HepG2 (cell line): ENCODE data around the gene RUBCNL. TPM values are rescaled to one million over a fixed set of nuclear protein-coding genes. Genes with fewer than 3 reads are reported as not detected.
A peak's percentile ranks its signal among the peaks of the same experiment; 100 is the strongest.
"Not testable (repeated sequence)": the region's sequence is repeated elsewhere in the genome, so short reads cannot be mapped to it uniquely, and the experiment has no call there.

Experiments
- ATAC-seq: fragments of 200-7000 bp; cut with Tn5 transposase; 3 replicates; pipeline ENCODE4 v1.9.1; 2020; ENCODE audit warnings: mild to moderate bottlenecking, moderate library complexity
- BruUV-seq: library from RNA; stranded (reverse); fragments of 400-500 nt; replicated peaks from 2 replicates; lab custom pipeline; 2021; lab: Mats Ljungman, UMichigan
- CTCF ChIA-PET: fragments of 300-600 bp; formaldehyde crosslinking; extraction: SDS; loops from one replicate; lab custom pipeline; 2021; ENCODE audit warnings: low total read pairs, inconsistent platforms, low intra/inter-chr PET ratio; lab: Yijun Ruan, JAX
- POLR2A ChIA-PET: fragments of 350-600 bp; sonication (Branson Sonifier 250); formaldehyde crosslinking; loops from one replicate; lab custom pipeline; 2020; ENCODE audit warnings: antibody characterized with exemption, inconsistent platforms; lab: Yijun Ruan, JAX
- DNase-seq: peaks from one replicate; pipeline ENCODE4 v3.0.0-alpha.2; 2015; ENCODE audit warnings: low spot score
- FAIRE-seq: peaks from 3 replicates; lab custom pipeline; 2011; peaks lifted over from hg19 to GRCh38; lab: Jason Lieb, UNC
- H2AFZ ChIP-seq: one replicate; pipeline ENCODE4 v1.6.1; 2011; ENCODE audit warnings: low read length, inconsistent platforms
- H3K27ac ChIP-seq: fragments of 300-600 bp; 3 replicates; pipeline ENCODE4 v1.8.0; 2011; ENCODE audit warnings: mixed run types, mild to moderate bottlenecking, mixed read lengths, low read length, inconsistent platforms; ENCODE audit not compliant: insufficient read depth; ENCODE audit errors: extremely low read length
- H3K27me3 ChIP-seq, 2 experiments: fragments of 200-600 bp in 1 of 2; 2 replicates in 1 of 2; 3 replicates in 1 of 2; pipeline versions ENCODE4 v1.6.0 to v1.8.0; 2011; ENCODE audit warnings: low read length in 2 of 2, mild to moderate bottlenecking in 2 of 2, moderate library complexity in 2 of 2, inconsistent platforms in 1 of 2; ENCODE audit not compliant: insufficient read depth in 2 of 2, control insufficient read depth in 1 of 2
- H3K36me3 ChIP-seq, 2 experiments: fragments of 200-600 bp in 1 of 2; replicated peaks in 1 of 2; 2 replicates in 1 of 2; 3 replicates in 1 of 2; pipeline versions ENCODE4 v1.5.1 to v1.8.0; 2011; ENCODE audit warnings: low read length in 2 of 2, inconsistent platforms in 1 of 2; ENCODE audit not compliant: insufficient read depth in 2 of 2, control insufficient read depth in 1 of 2
- H3K4me1 ChIP-seq: 2 replicates; pipeline ENCODE4 v1.5.1; 2012; ENCODE audit warnings: low read length, inconsistent platforms; ENCODE audit not compliant: insufficient read depth
- H3K4me2 ChIP-seq: 2 replicates; pipeline ENCODE4 v1.6.0; 2011; ENCODE audit warnings: low read depth, low read length, inconsistent platforms
- H3K4me3 ChIP-seq, 3 experiments: fragments of 200-600 bp in 1 of 3; sonication (generic), shearing (Covaris generic) in 1 of 3; replicated peaks in 1 of 3; 2 replicates each; pipeline ENCODE4 v1.5.1; 2011 to 2016; ENCODE audit warnings: low read length in 3 of 3, inconsistent platforms in 2 of 3, low read depth in 2 of 3, mild to moderate bottlenecking in 2 of 3, control low read depth in 1 of 3, mixed read lengths in 1 of 3; ENCODE audit not compliant: insufficient read depth in 1 of 3
- H3K79me2 ChIP-seq: one replicate; pipeline ENCODE4 v1.6.1; 2011; ENCODE audit warnings: low read length, inconsistent platforms; ENCODE audit not compliant: insufficient read depth
- H3K9ac ChIP-seq: 2 replicates; pipeline ENCODE4 v1.6.0; 2011; ENCODE audit warnings: mild to moderate bottlenecking, low read depth, low read length, inconsistent platforms; ENCODE audit not compliant: insufficient read depth
- H3K9me3 ChIP-seq: 2 replicates; pipeline ENCODE4 v1.5.1; 2012; ENCODE audit warnings: mild to moderate bottlenecking, low read length
- H4K20me1 ChIP-seq: 2 replicates; pipeline ENCODE4 v1.6.0; 2011; ENCODE audit warnings: inconsistent platforms, mild to moderate bottlenecking, low read length, moderate library complexity; ENCODE audit not compliant: insufficient read depth
- CENPBD1 ChIP-seq: sonication (generic); formaldehyde crosslinking; IDR thresholded peaks from 2 replicates; pipeline ENCODE4 v1.8.0; 2022; ENCODE audit warnings: missing genetic modification reagents, low read depth, mild to moderate bottlenecking, borderline replicate concordance
- HNRNPLL ChIP-seq: fragments of 200-400 bp; formaldehyde crosslinking; IDR thresholded peaks from 2 replicates; pipeline ENCODE4 v1.6.1; 2017; ENCODE audit warnings: mild to moderate bottlenecking, low read depth, low read length; ENCODE audit not compliant: poor library complexity, severe bottlenecking
- HOXD1 ChIP-seq: sonication (generic); formaldehyde crosslinking; IDR thresholded peaks from 2 replicates; pipeline ENCODE4 v1.5.0; 2020; ENCODE audit warnings: missing genetic modification reagents
- ZNF501 ChIP-seq: sonication (generic); formaldehyde crosslinking; IDR thresholded peaks from 2 replicates; pipeline ENCODE4 v1.5.1; 2020; ENCODE audit warnings: mild to moderate bottlenecking, moderate library complexity, missing genetic modification reagents
- ZNF768 ChIP-seq: sonication (generic); formaldehyde crosslinking; IDR thresholded peaks from 2 replicates; pipeline ENCODE4 v1.4.0; 2020; ENCODE audit warnings: missing genetic modification reagents
- ZNF777 ChIP-seq: sonication (generic); formaldehyde crosslinking; IDR thresholded peaks from 2 replicates; pipeline ENCODE4 v1.4.0; 2020; ENCODE audit warnings: missing genetic modification reagents
- ZNF839 ChIP-seq: sonication (generic); formaldehyde crosslinking; IDR thresholded peaks from 2 replicates; pipeline ENCODE4 v1.4.0; 2020; ENCODE audit warnings: missing genetic modification reagents, mild to moderate bottlenecking, borderline replicate concordance
- WGBS: methylation state at CpG from one replicate; pipeline ENCODE4 v1.1.6; 2017; ENCODE audit warnings: low lambda C conversion rate; 5-methylcytosine and 5-hydroxymethylcytosine counted together
- in situ Hi-C: cut with HindIII; loops from 2 replicates; pipeline ENCODE4 v1.10.0; 2017; ENCODE audit warnings: low pct_unique_long_range_greater_than_20kb; ENCODE audit not compliant: extremely low pct_ligation_motif_present
- intact Hi-C: fragments of 100-400 bp; cut with micrococcal nuclease; formaldehyde crosslinking; loops from one replicate; pipeline ENCODE4 v1.10.0; 2022; ENCODE audit not compliant: unreplicated experiment
- polyA plus RNA-seq, 8 experiments: library from polyadenylated mRNA; depleted of rRNA in 3 of 8; stranded (reverse) in 7 of 8; unstranded in 1 of 8; fragments of >200 nt; fragmentation: Illumina TruSeq in 4 of 8; extraction: Trizol in 4 of 8; gene quantifications; 2 replicates each; pipeline versions ENCODE4 v1.2.1 to v1.2.3, GENCODE V29; 2011 to 2016; ENCODE audit warnings: low read depth in 4 of 8, missing spikeins in 1 of 8, mixed read lengths in 1 of 8; ENCODE audit not compliant: insufficient read depth in 1 of 8
- total RNA-seq, 5 experiments: library from RNA; depleted of rRNA; stranded (reverse); fragments of >200 nt; fragmentation: Illumina TruSeq; extraction: Trizol; gene quantifications; 2 replicates each; pipeline ENCODE4 v1.2.3, GENCODE V29; 2016; ENCODE audit warnings: low read depth in 1 of 5
- TF ChIP-seq, protein P1 (sequence below): sonication (generic); formaldehyde crosslinking; IDR thresholded peaks from 2 replicates; pipeline ENCODE4 v1.5.1; 2020; ENCODE audit warnings: mild to moderate bottlenecking, moderate library complexity, missing genetic modification reagents
- TF ChIP-seq, protein P2 (sequence below): sonication (generic); formaldehyde crosslinking; IDR thresholded peaks from 2 replicates; pipeline ENCODE4 v1.5.0; 2020; ENCODE audit warnings: mild to moderate bottlenecking, missing genetic modification reagents, moderate library complexity

RUBCNL gene
- total and polyA plus RNA-seq, 2 of the 13 experiments (the other 11 are each of a cell fraction or from before 2014, with no cell fraction given) = not detected

DNA sequence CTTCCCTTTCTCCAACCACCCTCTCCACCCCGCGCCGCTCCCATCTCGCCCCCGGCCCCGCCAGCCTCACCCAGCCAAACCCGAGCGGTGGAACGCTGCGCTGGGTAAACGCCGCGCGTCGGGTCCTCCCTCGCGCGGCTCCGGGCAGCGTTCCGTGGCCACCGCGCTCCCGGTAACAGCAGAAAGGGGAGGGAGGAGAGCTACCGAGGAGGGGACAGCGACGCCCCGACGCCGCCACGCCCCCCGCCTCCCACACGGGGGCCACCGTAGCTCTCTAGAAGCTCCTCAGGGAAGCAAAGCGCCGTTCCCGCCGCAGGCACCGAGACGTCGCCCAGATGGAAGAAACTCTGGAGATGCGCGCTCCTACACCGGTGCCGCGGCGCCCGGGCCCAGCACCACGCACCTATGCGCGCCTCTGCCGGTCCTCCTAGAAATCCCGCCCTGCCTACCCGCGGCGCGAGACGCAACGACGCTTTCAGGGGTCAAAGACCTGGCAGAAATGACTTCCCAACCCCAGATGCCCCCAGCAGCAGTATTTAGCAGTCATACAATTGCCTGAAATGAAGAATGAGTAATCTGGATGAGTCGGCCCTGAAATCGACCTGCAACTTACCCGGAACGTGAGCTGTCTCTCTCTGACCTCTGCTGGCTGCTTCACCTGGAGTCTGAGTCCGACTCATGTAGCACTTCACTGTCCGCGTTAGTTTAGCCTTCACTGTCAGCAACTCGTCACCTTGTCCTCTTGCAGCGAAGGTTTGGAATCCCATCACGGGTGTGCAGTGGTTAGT lies at the start of gene RUBCNL (continued):
- TF ChIP-seq CENPBD1 (CRISPR knock-in tag) (no peak), HOXD1 (CRISPR knock-in tag) (no peak), ZNF768 (CRISPR knock-in tag) (0 out of 2 replicates have a peak, but pooled peaks have one; percentile 24), ZNF777 (peak; percentile 13; the same call in 1 of the 2 replicates), ZNF839 (CRISPR knock-in tag) (no peak), ZNF501 (CRISPR knock-in tag) (no peak), HNRNPLL (peak; percentile 42)
- TF ChIP-seq, protein P1, sequence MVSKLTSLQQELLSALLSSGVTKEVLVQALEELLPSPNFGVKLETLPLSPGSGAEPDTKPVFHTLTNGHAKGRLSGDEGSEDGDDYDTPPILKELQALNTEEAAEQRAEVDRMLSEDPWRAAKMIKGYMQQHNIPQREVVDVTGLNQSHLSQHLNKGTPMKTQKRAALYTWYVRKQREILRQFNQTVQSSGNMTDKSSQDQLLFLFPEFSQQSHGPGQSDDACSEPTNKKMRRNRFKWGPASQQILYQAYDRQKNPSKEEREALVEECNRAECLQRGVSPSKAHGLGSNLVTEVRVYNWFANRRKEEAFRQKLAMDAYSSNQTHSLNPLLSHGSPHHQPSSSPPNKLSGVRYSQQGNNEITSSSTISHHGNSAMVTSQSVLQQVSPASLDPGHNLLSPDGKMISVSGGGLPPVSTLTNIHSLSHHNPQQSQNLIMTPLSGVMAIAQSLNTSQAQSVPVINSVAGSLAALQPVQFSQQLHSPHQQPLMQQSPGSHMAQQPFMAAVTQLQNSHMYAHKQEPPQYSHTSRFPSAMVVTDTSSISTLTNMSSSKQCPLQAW (CRISPR knock-in tag) = no peak
- TF ChIP-seq, protein P2, sequence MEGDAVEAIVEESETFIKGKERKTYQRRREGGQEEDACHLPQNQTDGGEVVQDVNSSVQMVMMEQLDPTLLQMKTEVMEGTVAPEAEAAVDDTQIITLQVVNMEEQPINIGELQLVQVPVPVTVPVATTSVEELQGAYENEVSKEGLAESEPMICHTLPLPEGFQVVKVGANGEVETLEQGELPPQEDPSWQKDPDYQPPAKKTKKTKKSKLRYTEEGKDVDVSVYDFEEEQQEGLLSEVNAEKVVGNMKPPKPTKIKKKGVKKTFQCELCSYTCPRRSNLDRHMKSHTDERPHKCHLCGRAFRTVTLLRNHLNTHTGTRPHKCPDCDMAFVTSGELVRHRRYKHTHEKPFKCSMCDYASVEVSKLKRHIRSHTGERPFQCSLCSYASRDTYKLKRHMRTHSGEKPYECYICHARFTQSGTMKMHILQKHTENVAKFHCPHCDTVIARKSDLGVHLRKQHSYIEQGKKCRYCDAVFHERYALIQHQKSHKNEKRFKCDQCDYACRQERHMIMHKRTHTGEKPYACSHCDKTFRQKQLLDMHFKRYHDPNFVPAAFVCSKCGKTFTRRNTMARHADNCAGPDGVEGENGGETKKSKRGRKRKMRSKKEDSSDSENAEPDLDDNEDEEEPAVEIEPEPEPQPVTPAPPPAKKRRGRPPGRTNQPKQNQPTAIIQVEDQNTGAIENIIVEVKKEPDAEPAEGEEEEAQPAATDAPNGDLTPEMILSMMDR = peak; percentile 22; the same call in 1 of the 2 replicates

DNA sequence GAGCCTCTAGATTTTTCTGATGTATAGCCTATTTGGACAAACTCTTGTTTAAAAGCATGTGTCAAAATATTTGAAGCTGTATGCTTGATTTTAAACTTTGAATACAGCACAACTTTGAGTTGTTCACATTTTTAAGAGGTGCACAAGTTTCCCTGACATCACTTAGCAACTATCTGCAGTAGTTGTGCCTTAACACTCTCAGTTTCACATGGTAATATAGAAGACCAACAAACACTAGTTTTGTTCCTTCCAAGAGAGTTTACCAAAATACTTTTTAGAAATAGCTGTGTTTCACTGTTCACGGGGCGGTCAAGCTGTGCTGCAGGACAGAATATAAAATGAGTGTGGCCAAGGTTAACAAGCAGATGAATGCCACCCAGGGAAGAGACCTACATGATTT lies 42.5 kb upstream of the RUBCNL start:
- FAIRE-seq, H3K9ac ChIP-seq, H3K27me3 ChIP-seq, POLR2A ChIA-PET, ATAC-seq, H3K36me3 ChIP-seq, CTCF ChIA-PET, H3K27ac ChIP-seq, H3K4me1 ChIP-seq, in situ Hi-C loops, H3K4me2 ChIP-seq, H2AFZ ChIP-seq, H4K20me1 ChIP-seq, intact Hi-C loops, H3K4me3 ChIP-seq, H3K9me3 ChIP-seq, BruUV-seq, H3K79me2 ChIP-seq, DNase-seq: not testable (repeated sequence)
- 67% methylated on average over 2 of the region's 2 CpGs for whole genome bisulfite sequencing
